Measurements from ENCODE around the gene BSG. TPM values are rescaled to one million over a fixed set of nuclear protein-coding genes. Genes with fewer than 3 reads are reported as not detected.

The BSG gene
- total and polyA plus RNA-seq, 2 experiments from 2014 or later: 957 to 973 TPM

GRCh38 chr19:611481-611868 is 39.1 kb downstream of the BSG start:
- Histone ChIP-seq H3K4me1 (ENCODE audit: insufficient read depth) (no peaks in the 10 kb centered on the region), H2AFZ (no peak overlapping the region), H3F3A (replicated peaks; ENCODE audit: low read depth) (no peaks in the 10 kb centered on the region), H3K79me2 (replicated peaks; ENCODE audit: insufficient read depth) (no peaks in the 10 kb centered on the region), H3K9me2 (ENCODE audit: insufficient read depth) (no peaks in the 10 kb centered on the region), H3K27me3 (ENCODE audit: insufficient read depth) (no peaks in the 10 kb centered on the region), H4K20me1 (replicated peaks; ENCODE audit: insufficient read depth) (no peaks in the 10 kb centered on the region; the same call in none of the 2 replicates), H3K4me3 (no peak overlapping the region), H3K4me2 (no peak overlapping the region), H3K36me3 (ENCODE audit: insufficient read depth) (no peaks in the 10 kb centered on the region), H3K27ac (ENCODE audit: low read depth) (no peak overlapping the region)
- Mint-ChIP-seq H3K4me3 (no peak overlapping the region), H3K36me3 (ENCODE audit: low read depth) (peaks cover 8% of the 10 kb centered on the region; the same call in 1 of the 3 replicates), H3K9me3 (peaks cover 4% of the 10 kb centered on the region; the same call in 1 of the 3 replicates), H3K27ac (no peak overlapping the region), H3K27me3 (ENCODE audit: insufficient read depth, low read depth, poor library complexity) (peaks cover 17% of the 10 kb centered on the region), H3K4me1 (peaks cover 6% of the 10 kb centered on the region)
- DNase-seq (ENCODE audit: low spot score) (no peak), ATAC-seq (no peak)
- no peak for TF ChIP-seq EZH2phosphoT487 (IDR thresholded peaks at IDR 0.05; ENCODE audit: unreplicated experiment)
- no peak for TF ChIP-seq ZNF114 (CRISPR knock-in tag; IDR thresholded peaks at IDR 0.05)
- no peak for TF ChIP-seq EZH2 (IDR thresholded peaks at IDR 0.05; ENCODE audit: low read depth, unreplicated experiment)
- no peak for TF ChIP-seq CTCF (conservative IDR thresholded peaks at IDR 0.05; ENCODE audit: low read depth in 2 of 2)
- TF ChIP-seq ZNF331 (CRISPR knock-in tag; IDR thresholded peaks at IDR 0.05; ENCODE audit: low read depth): no peak
- TF ChIP-seq REST (IDR thresholded peaks at IDR 0.05; ENCODE audit: unreplicated experiment): no peak
- TF ChIP-seq STAT1 (IDR thresholded peaks at IDR 0.05; ENCODE audit: unreplicated experiment): no peak
- no peak for TF ChIP-seq POLR2AphosphoS5 (IDR thresholded peaks at IDR 0.05; ENCODE audit: low read depth)
- no peak for TF ChIP-seq ETS1 (IDR thresholded peaks at IDR 0.05)
- TF ChIP-seq NANOG (IDR thresholded peaks at IDR 0.05; ENCODE audit: borderline replicate concordance): no peak
- TF ChIP-seq JUNB (IDR thresholded peaks at IDR 0.05; ENCODE audit: unreplicated experiment): no peak
- no peak for TF ChIP-seq ZNF462 (CRISPR knock-in tag; IDR thresholded peaks at IDR 0.05)
- no peak for TF ChIP-seq CREB1 (CRISPR knock-in tag; IDR thresholded peaks at IDR 0.05; ENCODE audit: low read depth)
